Measurements from ENCODE around the gene ZC3H10.

DNA sequence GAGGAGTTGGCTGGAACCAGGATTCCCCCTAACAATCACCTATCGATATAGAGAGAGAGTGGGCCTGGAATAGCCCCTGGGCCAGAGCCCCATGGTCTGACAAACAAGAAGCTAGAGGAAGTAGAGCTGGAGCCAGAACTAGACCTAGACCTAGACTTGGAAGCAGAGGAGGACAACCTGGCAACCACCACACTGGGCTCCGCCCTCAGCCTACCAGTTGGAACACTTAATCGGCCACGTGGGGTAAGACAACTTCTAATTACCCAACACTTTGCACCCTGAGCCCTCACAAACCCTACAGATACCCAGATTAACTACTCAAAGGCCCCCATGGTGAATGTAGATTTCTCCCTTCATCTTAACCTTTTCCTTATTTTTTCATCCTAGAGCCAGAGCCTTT, 18.3 kb upstream of the ZC3H10 start:
- TF ChIP-seq, protein P1, sequence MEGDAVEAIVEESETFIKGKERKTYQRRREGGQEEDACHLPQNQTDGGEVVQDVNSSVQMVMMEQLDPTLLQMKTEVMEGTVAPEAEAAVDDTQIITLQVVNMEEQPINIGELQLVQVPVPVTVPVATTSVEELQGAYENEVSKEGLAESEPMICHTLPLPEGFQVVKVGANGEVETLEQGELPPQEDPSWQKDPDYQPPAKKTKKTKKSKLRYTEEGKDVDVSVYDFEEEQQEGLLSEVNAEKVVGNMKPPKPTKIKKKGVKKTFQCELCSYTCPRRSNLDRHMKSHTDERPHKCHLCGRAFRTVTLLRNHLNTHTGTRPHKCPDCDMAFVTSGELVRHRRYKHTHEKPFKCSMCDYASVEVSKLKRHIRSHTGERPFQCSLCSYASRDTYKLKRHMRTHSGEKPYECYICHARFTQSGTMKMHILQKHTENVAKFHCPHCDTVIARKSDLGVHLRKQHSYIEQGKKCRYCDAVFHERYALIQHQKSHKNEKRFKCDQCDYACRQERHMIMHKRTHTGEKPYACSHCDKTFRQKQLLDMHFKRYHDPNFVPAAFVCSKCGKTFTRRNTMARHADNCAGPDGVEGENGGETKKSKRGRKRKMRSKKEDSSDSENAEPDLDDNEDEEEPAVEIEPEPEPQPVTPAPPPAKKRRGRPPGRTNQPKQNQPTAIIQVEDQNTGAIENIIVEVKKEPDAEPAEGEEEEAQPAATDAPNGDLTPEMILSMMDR (conservative IDR thresholded peaks at IDR 0.05 in 1 of 2, IDR thresholded peaks at IDR 0.05 in 1 of 2; ENCODE audit: extremely low read depth in 1 of 2, insufficient read depth in 1 of 2, low read depth in 1 of 2, low read length in 2 of 2): no peak
- no peak for TF ChIP-seq EZH2 (IDR thresholded peaks at IDR 0.05; ENCODE audit: borderline replicate concordance, low read length)

All from mammary epithelial cell (primary cell).